ENCODE data around the gene SERINC4. TPM values are rescaled to one million over a fixed set of nuclear protein-coding genes. Genes with fewer than 3 reads are reported as not detected.

The SERINC4 gene
- total and polyA plus RNA-seq, 2 experiments from 2014 or later = not detected

DNA sequence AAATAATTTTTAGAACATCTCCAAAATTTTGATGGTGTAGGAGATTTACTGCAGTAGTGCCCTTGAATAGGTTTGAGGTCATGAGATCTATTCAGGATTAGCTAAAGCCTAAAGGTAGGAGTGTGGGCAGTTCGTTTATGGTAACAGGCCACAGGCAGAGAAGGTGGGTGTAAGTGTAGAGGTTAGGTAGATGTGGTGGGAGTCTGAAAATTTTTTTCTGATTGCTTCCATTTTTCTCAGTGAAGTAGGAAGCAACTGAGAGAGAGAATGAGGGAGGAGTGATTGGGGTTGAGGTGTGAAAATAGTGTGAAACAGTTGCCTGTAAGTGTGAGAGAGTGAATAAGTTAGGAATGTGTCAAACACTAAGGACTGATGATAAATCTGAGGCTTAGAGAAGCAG is 21.0 kb downstream of the SERINC4 start:
- no peak for DNase-seq
- Histone ChIP-seq H2AFZ (no peak overlapping the region), H3K27ac (no peak overlapping the region), H3K9ac (no peak overlapping the region), H3F3A (ENCODE audit: insufficient read depth) (peaks cover 27% of the 10 kb centered on the region), H3K9me2 (ENCODE audit: insufficient read depth) (no peaks in the 10 kb centered on the region), H3K4me3 (no peak overlapping the region), H4K20me1 (ENCODE audit: insufficient read depth) (no peaks in the 10 kb centered on the region), H3K9me3 (ENCODE audit: low read depth) (no peaks in the 10 kb centered on the region), H3K36me3 (ENCODE audit: low read depth) (no peaks in the 10 kb centered on the region), H3K27me3 (replicated peaks; ENCODE audit: insufficient read depth) (no peaks in the 10 kb centered on the region), H3K79me2 (ENCODE audit: insufficient read depth) (no peaks in the 10 kb centered on the region), H3K4me2 (ENCODE audit: unreplicated experiment) (no peak overlapping the region), H3K4me1 (ENCODE audit: insufficient read depth) (peaks cover 7% of the 10 kb centered on the region; the same call in 1 of the 2 replicates)
- in situ Hi-C loops (cut with MboI) = no loop called here
- TF ChIP-seq EZH2phosphoT487 (IDR thresholded peaks at IDR 0.05; ENCODE audit: insufficient read depth, low read depth) (no peak), EZH2 (IDR thresholded peaks at IDR 0.05; ENCODE audit: insufficient read depth, poor library complexity, severe bottlenecking) (no peak)
- WGBS, 2 experiments (ENCODE audit: low coverage in 1 of 2, low lambda C conversion rate in 2 of 2, missing lambda C conversion rate in 2 of 2) = 97 to 100% methylated on average over 1 of the region's 1 CpG

- 2 to 5% methylated on average over 28 to 31 of the region's 31 CpGs for WGBS, 2 experiments (ENCODE audit: low coverage in 1 of 2, low lambda C conversion rate in 2 of 2, missing lambda C conversion rate in 2 of 2)
- H3K4me2 ChIP-seq (ENCODE audit: unreplicated experiment) = peak overlapping the region; percentile 93
- H3K4me3 ChIP-seq = peak overlapping the region; percentile 85
- peaks cover 9% of the 10 kb centered on the region for H3K36me3 ChIP-seq (ENCODE audit: low read depth)
- H3K27me3 ChIP-seq (replicated peaks; ENCODE audit: insufficient read depth) = no peaks in the 10 kb centered on the region
- TF ChIP-seq EZH2 (IDR thresholded peaks at IDR 0.05; ENCODE audit: insufficient read depth, poor library complexity, severe bottlenecking) (no peak), EZH2phosphoT487 (IDR thresholded peaks at IDR 0.05; ENCODE audit: insufficient read depth, low read depth) (no peak)
- peak overlapping the region; percentile 78 for H3K9ac ChIP-seq
- in situ Hi-C loops (cut with MboI) = no loop called here
- H3K27ac ChIP-seq = peak overlapping the region; percentile 64
- H3K4me1 ChIP-seq (ENCODE audit: insufficient read depth) = peaks cover 7% of the 10 kb centered on the region; the same call in 1 of the 2 replicates
- no peaks in the 10 kb centered on the region for H4K20me1 ChIP-seq (ENCODE audit: insufficient read depth)
- peaks cover 41% of the 10 kb centered on the region for H3F3A ChIP-seq (ENCODE audit: insufficient read depth)
- no peaks in the 10 kb centered on the region for H3K9me3 ChIP-seq (ENCODE audit: low read depth)
- H2AFZ ChIP-seq = peak overlapping the region; percentile 91
- peak; percentile 87 for DNase-seq
- H3K79me2 ChIP-seq (ENCODE audit: insufficient read depth) = no peaks in the 10 kb centered on the region
- H3K9me2 ChIP-seq (ENCODE audit: insufficient read depth) = no peaks in the 10 kb centered on the region
These were observed 22.6 kb downstream of the SERINC4 start for GRCh38 chr15:43777267-43777914.

GRCh38 chr15:43776718-43777266 is 23.2 kb downstream of the SERINC4 start, which contains the start of gene ELL3:
Gene ELL3 (minus strand): TSS chr15:43776966. CDS start chr15:43776901, 65 bp downstream.
- H3K4me2 ChIP-seq (ENCODE audit: unreplicated experiment) = peak within 1 kb of the TSS; percentile 93
- no peaks in the 10 kb centered on the region for H3K9me3 ChIP-seq (ENCODE audit: low read depth)
- H3K27me3 ChIP-seq (replicated peaks; ENCODE audit: insufficient read depth) = no peaks in the 10 kb centered on the region
- H3K27ac ChIP-seq = peak within 1 kb of the TSS; percentile 64
- 1 to 2% methylated on average over 32 to 41 of the region's 41 CpGs for WGBS, 2 experiments (ENCODE audit: low coverage in 1 of 2, low lambda C conversion rate in 2 of 2, missing lambda C conversion rate in 2 of 2)
- peaks cover 47% of the 10 kb centered on the region for H3F3A ChIP-seq (ENCODE audit: insufficient read depth)
- no peaks in the 10 kb centered on the region for H4K20me1 ChIP-seq (ENCODE audit: insufficient read depth)
- no peaks in the 10 kb centered on the region for H3K79me2 ChIP-seq (ENCODE audit: insufficient read depth)
- H3K9me2 ChIP-seq (ENCODE audit: insufficient read depth) = no peaks in the 10 kb centered on the region
- H2AFZ ChIP-seq = peak within 1 kb of the TSS; percentile 91
- peaks cover 15% of the 10 kb centered on the region for H3K36me3 ChIP-seq (ENCODE audit: low read depth)
- peak within 1 kb of the TSS; percentile 85 for H3K4me3 ChIP-seq
- TF ChIP-seq EZH2 (IDR thresholded peaks at IDR 0.05; ENCODE audit: insufficient read depth, poor library complexity, severe bottlenecking) (no peak), EZH2phosphoT487 (IDR thresholded peaks at IDR 0.05; ENCODE audit: insufficient read depth, low read depth) (no peak)
- H3K9ac ChIP-seq = peak within 1 kb of the TSS; percentile 78
- peaks cover 7% of the 10 kb centered on the region; the same call in 1 of the 2 replicates for H3K4me1 ChIP-seq (ENCODE audit: insufficient read depth)
- DNase-seq = peak; percentile 88
- in situ Hi-C loops (cut with MboI) = no loop called here

DNA sequence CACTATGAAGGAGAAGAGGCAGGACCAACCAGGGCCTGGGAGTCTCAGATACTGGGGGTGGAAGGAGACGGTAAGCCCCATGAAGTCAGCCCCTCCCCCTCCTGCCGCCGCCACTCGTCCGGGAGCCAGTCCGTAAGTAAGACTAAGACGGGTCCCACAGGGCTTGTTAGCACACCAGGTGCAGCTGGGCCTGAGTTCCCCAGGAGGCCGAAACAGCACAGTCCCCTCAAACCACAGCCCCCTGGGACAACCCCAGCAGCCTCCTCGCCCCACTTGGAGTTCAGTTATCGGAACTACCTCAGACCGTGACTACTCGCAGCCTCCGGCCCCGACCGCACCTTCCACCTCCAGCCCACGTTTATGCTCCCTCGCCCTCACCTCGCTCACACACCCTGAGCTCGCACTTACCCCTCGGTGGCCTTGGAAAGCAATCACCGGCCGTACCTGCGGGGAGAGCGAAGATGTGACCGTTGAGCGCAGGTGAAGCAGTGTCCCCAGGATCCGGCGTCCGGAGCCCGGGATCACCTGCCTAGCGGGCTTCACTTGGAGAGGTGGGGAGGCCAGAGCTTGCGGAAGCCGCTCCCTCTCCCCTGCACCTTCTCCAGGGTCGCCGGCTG is 23.8 kb downstream of the SERINC4 start:
- no peak for DNase-seq
- 54% methylated on average over 31 to 35 of the region's 35 CpGs for WGBS, 2 experiments (ENCODE audit: low coverage in 1 of 2, low lambda C conversion rate in 2 of 2, missing lambda C conversion rate in 2 of 2)
- no peaks in the 10 kb centered on the region for H3K27me3 ChIP-seq (replicated peaks; ENCODE audit: insufficient read depth)
- no peak overlapping the region for H3K27ac ChIP-seq
- peak overlapping the region; percentile 93 for H3K4me2 ChIP-seq (ENCODE audit: unreplicated experiment)
- H2AFZ ChIP-seq = peak overlapping the region; percentile 91; the same call in 1 of the 2 replicates
- peak overlapping the region; percentile 85 for H3K4me3 ChIP-seq
- peak overlapping the region; percentile 78; the same call in 1 of the 2 replicates for H3K9ac ChIP-seq
- peaks cover 20% of the 10 kb centered on the region for H3K36me3 ChIP-seq (ENCODE audit: low read depth)
- in situ Hi-C loops (cut with MboI) = no loop called here
- TF ChIP-seq EZH2phosphoT487 (IDR thresholded peaks at IDR 0.05; ENCODE audit: insufficient read depth, low read depth) = no peak
- H3K9me3 ChIP-seq (ENCODE audit: low read depth) = no peaks in the 10 kb centered on the region
- H3K79me2 ChIP-seq (ENCODE audit: insufficient read depth) = no peaks in the 10 kb centered on the region
- peaks cover 7% of the 10 kb centered on the region; the same call in 1 of the 2 replicates for H3K4me1 ChIP-seq (ENCODE audit: insufficient read depth)
- H4K20me1 ChIP-seq (ENCODE audit: insufficient read depth) = no peaks in the 10 kb centered on the region
- peaks cover 53% of the 10 kb centered on the region for H3F3A ChIP-seq (ENCODE audit: insufficient read depth)
- no peaks in the 10 kb centered on the region for H3K9me2 ChIP-seq (ENCODE audit: insufficient read depth)

Measured in GM23248 (cell line).